Measurements from ENCODE around the gene ALOX5AP.

The ALOX5AP gene

GRCh38 chr13:30715372-30715756, 20.0 kb upstream of the ALOX5AP start:
- DNase-seq = no peak

DNA sequence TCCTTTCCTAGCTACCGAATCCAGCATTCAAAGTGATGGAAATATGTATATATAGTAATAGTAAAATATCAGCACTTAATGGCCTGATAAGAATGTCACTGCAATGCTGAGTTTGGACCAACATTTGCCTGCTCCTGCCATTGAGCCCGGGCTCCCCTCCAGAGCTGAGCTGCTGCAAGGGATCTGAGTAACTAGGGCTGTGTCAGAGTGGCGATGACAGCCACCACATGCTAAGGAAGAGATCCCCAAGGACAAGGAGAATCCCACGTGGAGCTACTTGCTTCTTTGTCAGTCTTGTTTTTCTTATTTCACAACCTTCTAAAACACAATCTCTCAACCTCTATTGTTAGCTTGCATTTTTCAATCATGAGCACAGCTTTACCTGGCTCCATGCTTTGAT, 19.5 kb upstream of the ALOX5AP start:
- DNase-seq = no peak

DNA sequence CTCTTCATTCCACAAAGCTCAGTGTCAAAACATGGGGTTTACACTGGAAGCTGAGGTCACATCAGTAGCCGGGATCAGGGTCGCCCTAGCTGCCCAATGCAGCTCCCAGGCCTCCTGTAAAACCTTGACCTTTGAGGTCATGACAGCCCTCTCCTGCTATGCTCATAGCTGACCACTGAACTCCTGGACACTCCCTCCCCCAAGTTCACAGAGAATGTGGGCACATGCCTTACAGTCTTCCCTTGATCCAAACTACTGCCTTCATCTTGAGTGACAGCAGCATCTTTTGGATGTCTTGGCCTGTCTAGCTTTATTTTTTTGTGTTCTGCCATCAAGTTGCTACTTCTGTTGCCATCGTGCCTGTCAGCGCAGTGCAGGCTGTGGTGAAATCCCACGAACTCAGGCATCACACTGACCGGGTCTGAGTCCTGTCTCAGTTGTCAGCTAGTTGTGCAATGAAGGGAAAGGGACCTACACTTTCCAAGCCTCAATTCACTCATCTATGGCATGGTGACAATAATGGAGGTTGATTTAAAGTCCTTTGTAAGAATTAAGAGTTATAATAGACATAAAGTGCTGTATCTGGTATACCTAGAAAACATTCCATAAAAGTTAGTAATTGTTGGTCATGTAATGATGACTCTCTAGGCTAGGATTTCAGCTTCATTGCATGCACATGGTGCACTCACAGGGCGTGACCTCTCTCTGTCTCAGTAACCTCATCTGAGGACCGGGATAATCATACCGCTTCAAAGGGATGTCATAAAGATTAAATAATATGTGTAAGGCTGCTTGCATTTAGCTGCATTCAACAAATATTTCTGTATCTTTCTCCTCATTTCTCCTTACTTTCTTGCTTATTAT, 16.4 kb upstream of the ALOX5AP start:
- DNase-seq = no peak

GRCh38 chr13:30719525-30719914, 15.8 kb upstream of the ALOX5AP start:
- DNase-seq = no peak

DNA sequence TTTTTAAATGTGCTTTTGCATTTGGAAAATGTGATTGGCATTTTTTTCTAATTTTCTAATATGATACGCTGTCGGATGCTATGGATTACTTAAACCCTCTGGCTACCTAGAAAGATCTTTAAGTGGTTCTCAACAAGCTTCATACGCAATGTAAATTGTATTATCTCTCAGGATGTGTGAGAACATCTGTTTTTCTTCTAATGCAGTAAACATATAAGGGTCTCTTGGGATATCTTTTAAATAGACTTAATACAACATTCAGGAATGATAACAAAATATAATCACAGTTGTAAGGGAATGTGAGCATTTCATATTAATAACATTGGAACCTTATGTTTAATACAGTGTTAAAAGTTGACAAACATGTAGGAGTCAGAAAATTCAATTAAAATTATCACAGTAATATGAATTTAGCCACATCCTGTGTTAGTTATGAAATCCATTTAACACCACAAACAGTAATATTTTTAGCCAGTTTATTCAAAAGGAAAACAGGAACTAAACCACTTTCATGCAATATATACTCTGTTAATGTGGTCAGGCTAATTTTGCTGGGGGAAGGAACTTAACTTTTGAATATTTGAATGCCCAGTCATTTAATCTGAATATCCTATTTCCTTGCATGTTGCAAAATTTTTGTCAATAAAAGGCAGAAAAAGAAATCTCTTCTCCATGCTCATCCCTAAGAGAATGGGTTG, 15.0 kb upstream of the ALOX5AP start:
- DNase-seq = no peak

DNA sequence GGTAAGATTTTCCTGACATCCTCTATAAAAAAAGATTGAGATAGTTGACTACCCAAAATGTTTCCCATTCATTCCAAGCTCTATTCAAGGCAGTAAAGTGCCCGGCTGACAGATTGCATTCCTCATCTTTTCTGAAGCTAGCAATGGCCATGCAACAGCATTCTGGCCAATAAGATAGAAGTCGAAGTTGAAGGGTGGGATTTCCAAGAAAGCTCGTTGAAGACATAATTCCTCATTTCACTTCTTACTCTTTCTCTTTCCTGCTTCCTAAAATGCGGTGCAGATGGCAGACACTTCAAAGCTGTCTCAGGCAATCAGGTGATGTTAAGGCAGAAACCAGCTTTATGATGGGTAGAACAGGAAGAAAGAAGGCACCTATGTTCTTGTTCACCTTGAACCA, 13.4 kb upstream of the ALOX5AP start:
- DNase-seq = no peak

- no peak for DNase-seq
Measured at GRCh38 chr13:30722361-30722760, 13.0 kb upstream of the ALOX5AP start.

GRCh38 chr13:30724778-30725177, 10.6 kb upstream of the ALOX5AP start:
- DNase-seq = no peak

DNA sequence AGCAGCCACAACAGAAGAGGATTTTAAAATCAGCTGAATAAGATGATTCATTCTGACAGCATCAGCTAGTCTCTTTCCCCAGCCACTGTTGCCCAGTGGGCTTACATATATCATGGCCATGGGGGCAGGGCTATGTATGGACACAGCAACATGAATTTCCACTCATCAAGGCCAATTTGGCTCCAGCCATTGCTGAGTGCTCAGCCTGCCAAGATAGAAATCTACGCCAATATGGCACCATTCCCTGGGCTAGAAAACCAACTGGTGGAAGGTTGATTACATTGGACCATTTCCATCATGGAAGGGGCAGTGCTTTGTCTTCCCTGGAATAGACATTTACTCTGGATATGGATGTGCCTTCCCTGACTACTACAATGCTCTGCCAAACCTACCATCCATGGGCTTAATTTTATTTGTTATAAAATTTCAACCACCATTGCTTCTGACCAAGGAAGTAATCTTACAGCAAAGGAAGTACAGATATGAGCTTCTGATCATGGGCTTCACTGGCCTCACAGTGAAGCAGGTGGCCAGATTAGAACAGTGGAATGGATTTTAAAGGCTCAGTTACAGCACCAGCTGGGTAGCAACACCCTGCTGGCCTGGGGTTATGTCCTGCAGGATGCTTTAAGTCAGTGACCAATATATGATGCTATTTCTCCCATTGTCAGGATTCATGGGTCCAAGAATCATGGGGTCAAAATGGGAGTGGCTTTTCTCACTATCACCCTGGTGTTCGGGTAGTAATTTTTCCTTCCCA, 9.8 kb upstream of the ALOX5AP start:
- no peak for DNase-seq

GRCh38 chr13:30726192-30726591, 9.2 kb upstream of the ALOX5AP start:
- DNase-seq = no peak

DNA sequence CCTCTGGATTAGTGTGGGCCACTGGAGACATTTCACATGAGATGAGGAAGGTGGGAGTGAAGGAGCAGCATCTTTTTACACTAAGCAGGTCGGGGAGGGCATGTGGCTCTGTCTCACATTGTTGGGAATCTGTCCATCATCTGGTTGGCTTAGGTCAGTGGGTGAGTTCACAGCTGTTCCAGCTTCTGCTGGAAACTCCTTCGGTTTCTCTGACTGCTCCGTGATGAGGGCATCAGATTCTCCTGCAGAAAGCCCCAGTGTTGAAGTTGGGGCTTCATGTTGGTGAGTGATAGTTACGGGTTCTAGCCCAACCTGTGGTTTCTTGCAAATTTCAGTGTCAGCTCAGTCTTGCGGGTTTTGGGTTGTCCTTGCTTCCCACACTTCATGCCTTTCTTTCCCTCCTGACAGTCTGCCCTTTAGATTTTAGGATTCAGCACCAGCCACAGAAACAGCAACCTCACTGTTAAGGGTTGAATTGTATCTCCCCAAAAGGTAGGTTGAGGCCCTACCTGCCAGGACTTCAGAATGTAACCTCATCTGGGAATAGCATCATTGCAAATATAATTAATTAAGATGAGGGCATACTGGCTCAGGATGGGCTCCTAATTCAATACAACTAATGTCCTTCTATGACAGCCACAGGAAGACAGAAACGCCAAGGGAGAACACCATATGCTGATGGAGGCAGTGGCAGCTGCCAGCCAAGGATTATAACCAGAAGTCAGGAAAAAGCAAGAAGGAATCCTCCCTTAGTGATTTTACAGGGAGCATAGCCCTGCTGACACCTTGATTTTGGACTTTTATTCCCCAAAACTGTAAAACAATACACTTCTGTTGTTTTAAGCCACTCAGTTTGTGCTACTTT, 7.6 kb upstream of the ALOX5AP start:
- no peak for DNase-seq

DNA sequence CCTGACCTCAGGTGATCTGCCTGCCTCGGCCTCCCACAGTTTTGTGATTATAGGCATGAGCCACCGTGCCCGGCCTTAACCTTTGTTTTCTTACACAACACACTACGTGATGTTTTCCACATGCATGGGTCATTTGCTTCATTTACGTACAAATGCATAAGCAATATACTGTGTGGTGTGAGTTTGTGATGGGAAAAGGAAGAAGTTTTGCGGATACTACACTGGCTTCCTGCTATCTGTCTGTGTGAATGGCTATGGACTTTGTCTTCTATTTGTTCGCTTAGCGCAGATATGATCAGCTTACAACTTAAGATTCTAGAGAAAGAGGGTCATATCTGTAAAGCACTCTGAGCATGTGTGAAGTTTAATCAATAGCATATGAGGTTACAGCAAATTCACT, 5.5 kb upstream of the ALOX5AP start:
- DNase-seq = no peak

GRCh38 chr13:30730526-30730925, 4.8 kb upstream of the ALOX5AP start:
- DNase-seq = no peak

- DNase-seq = no peak
Measured at GRCh38 chr13:30731361-30732045, 3.8 kb upstream of the ALOX5AP start.

GRCh38 chr13:30732046-30732390, 3.3 kb upstream of the ALOX5AP start:
- DNase-seq = no peak

GRCh38 chr13:30734439-30734838, 904 bp upstream of the ALOX5AP start:
- DNase-seq = no peak

- no peak for DNase-seq
Measured at GRCh38 chr13:30735872-30736175, 481 bp downstream of the ALOX5AP start.

DNA sequence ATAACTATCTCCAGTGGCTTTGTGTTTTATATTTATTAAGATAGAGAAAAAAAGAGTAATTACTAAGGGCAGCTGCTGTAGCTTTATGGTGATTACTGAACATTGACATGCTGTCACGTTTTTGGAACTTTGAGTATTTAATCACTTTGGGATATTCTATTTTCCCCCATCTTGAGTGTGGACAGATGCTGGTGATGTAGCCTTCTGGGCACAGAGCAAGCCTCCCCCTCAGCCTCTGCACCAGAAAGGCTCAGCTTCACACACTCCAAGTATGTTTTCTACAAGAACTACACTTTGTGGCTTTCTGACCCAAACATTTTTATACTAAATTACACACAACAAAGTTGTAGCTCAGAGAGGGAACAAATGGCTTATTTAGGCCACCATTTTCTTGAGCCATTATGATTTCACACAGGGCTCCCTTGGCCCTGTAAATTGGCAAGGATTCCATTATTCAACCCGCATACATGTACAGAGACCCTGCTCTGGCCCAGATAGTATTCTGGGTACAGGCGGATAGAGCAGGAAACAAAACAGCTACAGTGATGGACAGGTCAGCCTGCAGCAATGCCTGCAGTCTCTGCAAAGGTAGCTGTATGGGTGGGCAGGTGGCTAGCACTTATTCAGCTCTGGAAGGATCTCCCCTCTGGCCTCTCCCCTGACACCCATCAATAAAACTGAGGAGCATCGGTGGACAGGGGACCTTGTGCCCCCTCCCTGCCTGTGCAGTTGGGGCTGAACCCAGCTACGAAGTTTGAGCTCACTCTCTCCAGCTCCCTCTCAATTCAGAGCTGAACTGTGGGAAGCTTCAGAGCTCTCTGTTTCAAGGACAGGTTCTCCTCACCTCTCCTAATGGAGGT, 1.3 kb downstream of the ALOX5AP start:
- DNase-seq = no peak

- no peak for DNase-seq
Measured at GRCh38 chr13:30737511-30738337, 2.4 kb downstream of the ALOX5AP start.

DNA sequence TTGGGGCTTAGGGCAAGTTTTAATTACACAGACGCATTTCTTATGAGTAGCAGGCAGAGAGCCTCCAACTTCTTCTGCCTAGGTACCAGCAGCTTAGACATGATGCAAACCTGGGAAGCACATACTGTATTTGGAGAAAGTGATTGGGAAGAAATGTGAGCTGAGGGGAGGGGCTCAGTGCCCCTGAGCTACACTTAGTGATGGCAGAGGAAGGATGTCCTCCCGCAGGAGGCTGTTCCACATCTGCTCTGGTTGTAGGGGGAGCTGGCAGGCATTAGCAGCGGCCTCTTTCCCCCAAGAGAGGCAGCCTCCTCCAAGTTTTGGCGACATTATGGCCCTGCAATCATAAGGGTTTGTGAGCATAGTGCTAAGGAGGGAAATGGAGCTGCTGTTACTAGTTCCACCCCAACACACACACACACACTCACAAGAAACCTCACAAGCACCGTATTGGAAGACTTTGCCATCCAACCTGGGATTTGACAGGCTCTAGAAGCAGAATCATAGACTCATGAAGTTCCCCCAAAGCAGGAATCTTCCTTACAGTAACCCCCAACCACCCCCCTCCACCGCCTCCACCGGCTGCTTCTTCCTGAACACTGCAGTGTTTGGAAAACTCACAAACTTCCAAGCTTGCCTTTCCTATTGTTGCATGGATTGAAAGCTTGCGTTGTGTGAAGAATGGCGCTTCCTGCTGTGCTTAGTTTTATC, 3.3 kb downstream of the ALOX5AP start:
- no peak for DNase-seq

Data from NCI-H510A treated with DMSO at 0.1 percent for 48 hours (cell line).